WERI-Rb-1 (cell line): Measurements from ENCODE around the gene PRKAR1B.

Experiments used
- DNase-seq: peaks from one replicate; pipeline ENCODE4 v3.0.0-alpha.2; 2020
- H3K27ac ChIP-seq: fragments of 250-450 bp; sonication (Bioruptor Pico); 2 replicates; pipeline ENCODE4 v1.5.1; 2020; ENCODE audit warnings: mild to moderate bottlenecking, moderate library complexity
- H3K27me3 ChIP-seq: fragments of 250-450 bp; sonication (Bioruptor Pico); 2 replicates; pipeline ENCODE4 v1.5.1; 2021; ENCODE audit warnings: mild to moderate bottlenecking, low read depth, moderate library complexity; ENCODE audit not compliant: insufficient read depth, severe bottlenecking
- H3K36me3 ChIP-seq: fragments of 250-450 bp; sonication (Bioruptor Pico); 2 replicates; pipeline ENCODE4 v1.5.1; 2020; ENCODE audit warnings: mild to moderate bottlenecking, moderate library complexity
- H3K4me3 ChIP-seq: 2 replicates; pipeline ENCODE4 v1.5.1; 2011; ENCODE audit warnings: low read depth, mild to moderate bottlenecking, control low read depth, low read length
- H3K9me3 ChIP-seq: fragments of 250-450 bp; sonication (Bioruptor Pico); 2 replicates; pipeline ENCODE4 v1.5.1; 2021; ENCODE audit warnings: mild to moderate bottlenecking, moderate library complexity; ENCODE audit not compliant: severe bottlenecking
- TF ChIP-seq, protein P1 (sequence below): IDR thresholded peaks from 2 replicates; pipeline ENCODE4 v1.5.1; 2011; ENCODE audit warnings: low read depth, mild to moderate bottlenecking, control low read depth, inconsistent platforms, low read length

The PRKAR1B gene

DNA sequence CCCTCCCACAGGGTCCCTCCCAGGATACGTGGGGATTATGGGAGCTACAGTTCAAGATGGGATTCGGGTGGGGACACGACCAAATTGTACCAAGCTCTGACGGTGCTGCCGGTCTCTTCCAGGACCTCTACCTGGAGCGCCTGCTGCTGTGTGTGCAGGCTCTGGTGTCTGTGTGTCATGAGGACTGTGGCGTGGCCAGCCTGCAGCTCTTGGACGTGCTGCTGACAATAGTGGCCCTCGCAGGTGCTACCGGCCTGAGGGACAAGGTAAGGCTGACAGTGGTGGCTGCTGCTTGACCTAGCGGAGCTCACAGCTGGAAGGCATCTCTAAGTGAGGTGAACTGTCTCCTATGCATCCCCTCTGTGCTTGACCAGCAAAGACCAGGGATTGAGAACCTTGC, 34.5 kb upstream of the PRKAR1B start:
- no peak for DNase-seq
- TF ChIP-seq, protein P1, sequence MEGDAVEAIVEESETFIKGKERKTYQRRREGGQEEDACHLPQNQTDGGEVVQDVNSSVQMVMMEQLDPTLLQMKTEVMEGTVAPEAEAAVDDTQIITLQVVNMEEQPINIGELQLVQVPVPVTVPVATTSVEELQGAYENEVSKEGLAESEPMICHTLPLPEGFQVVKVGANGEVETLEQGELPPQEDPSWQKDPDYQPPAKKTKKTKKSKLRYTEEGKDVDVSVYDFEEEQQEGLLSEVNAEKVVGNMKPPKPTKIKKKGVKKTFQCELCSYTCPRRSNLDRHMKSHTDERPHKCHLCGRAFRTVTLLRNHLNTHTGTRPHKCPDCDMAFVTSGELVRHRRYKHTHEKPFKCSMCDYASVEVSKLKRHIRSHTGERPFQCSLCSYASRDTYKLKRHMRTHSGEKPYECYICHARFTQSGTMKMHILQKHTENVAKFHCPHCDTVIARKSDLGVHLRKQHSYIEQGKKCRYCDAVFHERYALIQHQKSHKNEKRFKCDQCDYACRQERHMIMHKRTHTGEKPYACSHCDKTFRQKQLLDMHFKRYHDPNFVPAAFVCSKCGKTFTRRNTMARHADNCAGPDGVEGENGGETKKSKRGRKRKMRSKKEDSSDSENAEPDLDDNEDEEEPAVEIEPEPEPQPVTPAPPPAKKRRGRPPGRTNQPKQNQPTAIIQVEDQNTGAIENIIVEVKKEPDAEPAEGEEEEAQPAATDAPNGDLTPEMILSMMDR: no peak
- H3K36me3 ChIP-seq: peaks cover 73% of the 10 kb centered on the region
- no peaks in the 10 kb centered on the region for H3K27me3 ChIP-seq
- no peak overlapping the region for H3K4me3 ChIP-seq
- no peak overlapping the region for H3K27ac ChIP-seq
- no peaks in the 10 kb centered on the region for H3K9me3 ChIP-seq

DNA sequence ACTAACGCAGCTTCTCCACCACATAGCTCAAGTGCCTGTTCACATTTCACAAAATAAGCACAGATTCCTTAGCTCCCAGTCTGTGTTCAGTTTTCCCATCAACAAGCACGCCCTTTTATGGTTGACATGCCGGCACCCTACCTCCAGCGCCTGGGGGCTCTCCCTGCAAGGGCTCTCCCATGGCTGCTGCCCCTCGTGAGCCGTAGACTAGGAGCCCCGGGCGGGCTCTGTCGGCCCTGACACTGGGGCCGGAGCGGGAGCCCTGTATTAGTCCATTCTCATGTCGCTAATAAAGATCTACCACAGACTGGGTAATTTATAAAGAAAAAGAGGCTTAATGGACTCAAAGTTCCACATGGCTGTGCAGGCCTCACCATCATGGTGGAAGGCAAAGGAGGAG, 34.0 kb upstream of the PRKAR1B start:
- Histone ChIP-seq H3K9me3 (no peaks in the 10 kb centered on the region), H3K36me3 (peaks cover 75% of the 10 kb centered on the region), H3K4me3 (no peak overlapping the region), H3K27me3 (no peaks in the 10 kb centered on the region), H3K27ac (peak overlapping the region; percentile 18; the same call in 1 of the 2 replicates)
- TF ChIP-seq, protein P1: no peak
- no peak for DNase-seq

DNA sequence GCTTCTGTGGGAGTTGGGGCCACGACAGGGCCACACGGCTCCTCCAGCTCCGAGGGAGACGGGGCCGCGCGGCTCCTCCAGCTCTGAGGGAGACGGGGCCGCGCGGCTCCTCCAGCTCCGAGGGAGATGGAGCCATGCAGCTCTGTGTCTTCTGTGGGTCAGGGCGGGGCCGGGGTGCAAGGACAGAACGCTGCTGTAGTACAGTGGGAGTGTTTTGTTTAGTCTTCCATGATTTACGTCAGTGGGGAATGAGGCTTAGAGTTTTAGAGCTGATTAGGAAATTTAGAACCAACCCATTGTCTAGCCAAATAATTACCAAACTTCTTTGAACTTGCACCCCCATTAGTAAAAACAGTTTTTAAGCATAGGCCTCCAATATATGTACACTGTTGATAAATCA, 32.9 kb upstream of the PRKAR1B start:
- no peak for DNase-seq
- peaks cover 70% of the 10 kb centered on the region for H3K36me3 ChIP-seq
- H3K9me3 ChIP-seq: no peaks in the 10 kb centered on the region
- H3K27ac ChIP-seq: no peak overlapping the region
- no peaks in the 10 kb centered on the region for H3K27me3 ChIP-seq
- TF ChIP-seq, protein P1: no peak
- no peak overlapping the region for H3K4me3 ChIP-seq

DNA sequence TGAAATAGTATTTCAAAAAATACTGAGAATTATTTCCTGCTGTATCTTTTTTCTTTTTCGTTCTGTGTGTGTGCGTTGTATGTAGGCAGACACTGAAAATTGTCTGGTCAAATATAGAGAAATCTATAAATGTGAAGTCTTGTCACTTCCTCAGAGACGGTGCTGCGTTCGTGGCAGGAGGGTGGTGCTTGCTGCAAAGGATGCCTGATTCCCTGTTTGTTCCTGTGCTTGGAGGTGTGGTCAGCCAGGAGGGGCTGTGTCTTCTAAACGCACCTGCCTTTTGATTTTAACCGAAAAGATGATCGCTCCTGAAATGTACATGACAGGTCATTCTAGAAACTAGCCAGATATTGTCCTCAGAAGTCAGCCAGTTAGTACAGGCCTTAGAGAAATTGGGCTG, 32.5 kb upstream of the PRKAR1B start:
- TF ChIP-seq, protein P1: no peak
- H3K27ac ChIP-seq: no peak overlapping the region
- no peak overlapping the region for H3K4me3 ChIP-seq
- peaks cover 70% of the 10 kb centered on the region for H3K36me3 ChIP-seq
- DNase-seq: no peak
- H3K9me3 ChIP-seq: no peaks in the 10 kb centered on the region
- H3K27me3 ChIP-seq: no peaks in the 10 kb centered on the region

DNA sequence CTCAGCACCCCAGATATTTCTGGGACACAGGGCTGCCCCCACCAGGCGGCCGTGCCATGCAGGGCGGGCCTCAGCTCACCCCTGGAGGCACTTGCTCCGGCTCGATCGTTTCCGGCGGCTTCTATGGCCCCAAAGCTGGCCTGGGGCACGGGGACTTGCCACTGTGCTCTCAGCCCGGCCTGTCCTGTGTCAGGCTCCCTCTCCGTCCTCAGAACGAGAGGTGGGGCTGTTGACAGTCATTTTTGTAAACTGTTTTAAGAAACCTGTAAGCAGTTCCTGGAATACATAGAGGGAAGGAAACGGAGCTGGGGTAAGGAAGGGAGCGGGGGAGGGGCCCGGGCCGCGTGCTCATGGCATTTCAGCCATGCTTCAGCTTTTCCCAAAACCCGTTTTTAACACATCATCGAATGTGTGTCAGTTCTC, 30.7 kb upstream of the PRKAR1B start:
- Histone ChIP-seq H3K27me3 (no peaks in the 10 kb centered on the region), H3K4me3 (no peak overlapping the region), H3K36me3 (peaks cover 57% of the 10 kb centered on the region), H3K9me3 (no peaks in the 10 kb centered on the region), H3K27ac (no peak overlapping the region)
- TF ChIP-seq, protein P1: no peak
- DNase-seq: no peak

DNA sequence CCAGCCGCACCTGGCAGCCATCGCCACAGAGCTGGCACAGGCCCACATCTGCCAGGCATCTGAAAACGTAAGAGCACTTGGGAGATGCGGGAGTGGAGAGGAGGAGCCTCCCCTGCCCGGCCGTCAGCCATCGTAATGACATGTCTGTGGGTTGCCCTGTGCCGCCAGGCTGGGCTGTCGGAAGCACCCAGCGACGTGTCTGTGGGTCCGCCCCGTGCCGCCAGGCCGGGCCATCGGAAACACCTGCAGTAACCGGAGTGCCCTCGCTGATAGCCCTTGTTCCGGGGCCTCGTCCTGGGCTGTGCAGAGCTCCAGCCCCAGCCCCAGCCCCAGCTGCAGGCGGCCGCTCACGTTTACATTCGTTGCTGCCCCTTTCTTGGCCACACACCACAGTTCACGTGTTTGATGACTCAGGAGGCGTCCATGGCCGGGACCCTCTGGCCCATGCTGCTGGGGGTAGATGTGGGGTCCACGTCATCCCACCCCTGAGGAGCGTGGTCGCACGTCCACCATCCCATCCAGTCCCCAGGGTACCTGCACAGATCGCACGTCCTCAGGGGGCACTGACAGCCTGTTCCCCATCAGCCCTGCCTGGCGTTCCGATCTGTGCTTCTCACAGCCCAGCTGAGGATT, 30.0 kb upstream of the PRKAR1B start:
- H3K4me3 ChIP-seq: no peak overlapping the region
- no peaks in the 10 kb centered on the region for H3K9me3 ChIP-seq
- H3K27ac ChIP-seq: no peak overlapping the region
- H3K27me3 ChIP-seq: no peaks in the 10 kb centered on the region
- peak; percentile 3 for DNase-seq
- H3K36me3 ChIP-seq: peaks cover 56% of the 10 kb centered on the region
- TF ChIP-seq, protein P1: no peak
